Astrocyte (in vitro differentiated cells and primary cell): ENCODE measurements around the gene STRADA.

Experiments used
- CTCF ChIP-seq: IDR thresholded peaks from 2 replicates; pipeline ENCODE4 v1.5.1; 2011; ENCODE audit warnings: low read depth, mild to moderate bottlenecking, inconsistent platforms, low read length, moderate library complexity; ENCODE audit not compliant: insufficient read depth
- EZH2 ChIP-seq: IDR thresholded peaks from 2 replicates; pipeline ENCODE4 v1.6.1; 2012; ENCODE audit warnings: mild to moderate bottlenecking, low read length, inconsistent platforms; ENCODE audit not compliant: insufficient read depth

- TF ChIP-seq CTCF (no peak), EZH2 (no peak)
Measured at GRCh38 chr17:63685041-63685440, 56.6 kb downstream of the STRADA start.
